Skeletal muscle cell (primary cell): ENCODE data around the gene ANKS3.

Source experiments
- DNase-seq: peaks from one replicate; pipeline ENCODE4 v3.0.0-alpha.2; 2010; ENCODE audit warnings: low read depth
- H3K4me3 ChIP-seq: 2 replicates; pipeline ENCODE4 v1.5.1; 2011; ENCODE audit warnings: low read depth, mild to moderate bottlenecking, control low read depth, low read length, moderate library complexity

ANKS3 gene

DNA sequence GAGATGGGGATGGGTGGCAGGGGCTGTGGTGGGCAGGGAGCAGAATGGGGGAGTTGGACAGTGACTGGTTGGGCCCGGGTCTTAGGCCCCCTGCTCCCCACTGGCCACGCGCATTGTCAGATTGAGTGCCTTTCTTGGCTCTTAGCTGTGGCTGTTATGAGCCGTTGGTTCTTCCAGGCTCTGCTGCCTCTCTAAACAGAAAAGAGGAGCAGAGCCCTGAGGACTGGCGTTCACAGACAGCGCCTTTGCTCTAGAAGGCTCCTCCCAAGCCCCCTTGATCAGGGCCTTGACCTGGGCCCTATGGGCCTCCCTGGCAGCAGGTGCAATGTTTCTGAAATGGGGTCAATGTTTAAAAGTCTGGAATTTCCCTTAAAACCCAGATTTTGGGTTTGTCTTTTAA, 55.5 kb downstream of the ANKS3 start:
- no peak overlapping the region for H3K4me3 ChIP-seq
- DNase-seq: no peak

DNA sequence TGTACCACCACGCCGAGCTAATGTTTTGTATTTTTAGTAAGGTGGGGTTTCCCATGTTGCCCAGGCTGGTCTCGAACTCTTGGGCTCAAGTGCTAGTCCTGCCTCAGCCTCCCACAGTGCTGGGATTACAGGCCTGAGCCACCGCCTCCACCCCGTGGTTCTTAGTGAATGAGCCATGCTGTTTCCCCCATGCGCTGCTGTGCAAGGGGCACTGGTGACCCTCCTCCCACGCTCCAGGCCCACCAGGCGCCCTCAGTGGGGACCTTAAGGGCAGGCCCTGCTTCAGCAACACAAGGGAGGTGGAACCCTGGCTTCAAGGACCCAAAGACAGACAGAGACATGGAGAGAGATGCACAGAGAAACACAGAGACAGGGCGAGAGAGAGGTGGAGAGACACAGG, 56.1 kb downstream of the ANKS3 start:
- no peak for DNase-seq
- no peak overlapping the region for H3K4me3 ChIP-seq

DNA sequence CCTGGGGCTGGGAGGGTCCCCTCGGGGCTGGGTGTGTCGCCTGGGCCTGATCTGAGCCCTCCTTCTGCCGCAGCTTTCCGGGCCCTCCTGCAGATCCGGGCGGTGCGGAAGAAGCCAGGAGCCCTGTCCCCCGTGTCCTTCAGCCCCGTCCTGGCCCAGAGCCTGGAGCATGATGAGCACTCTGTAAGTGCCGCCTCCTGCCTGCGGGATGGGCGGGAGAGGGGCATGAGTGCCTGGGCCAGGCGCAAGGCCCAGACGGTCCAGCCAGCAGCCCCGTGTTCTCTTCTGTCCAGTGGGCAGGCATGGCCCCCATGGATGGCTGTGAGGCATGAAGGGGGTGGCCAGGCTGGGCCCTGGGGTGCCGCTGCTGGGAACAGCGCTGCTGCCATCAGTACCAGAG, 56.7 kb downstream of the ANKS3 start:
- H3K4me3 ChIP-seq: no peak overlapping the region

DNA sequence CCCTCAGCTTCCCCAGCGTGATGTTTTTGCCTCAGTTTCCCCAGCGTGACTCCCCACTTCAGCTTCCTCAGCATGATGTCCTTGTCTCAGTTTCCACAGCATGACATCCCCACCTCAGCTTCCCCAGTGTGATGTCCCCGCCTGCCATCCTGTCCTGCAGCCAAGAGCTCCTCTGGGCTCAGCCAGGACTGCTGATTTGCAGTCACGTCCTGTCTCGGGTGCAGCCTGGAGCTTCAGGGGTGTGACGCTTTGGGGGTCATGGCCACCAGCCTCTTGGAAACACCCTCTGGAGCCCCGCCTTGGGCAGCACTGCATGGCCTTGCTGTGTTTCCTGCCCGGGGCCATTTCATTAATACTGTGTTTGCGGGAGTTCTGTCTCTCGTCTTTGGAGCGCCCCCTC, 57.2 kb downstream of the ANKS3 start:
- no peak for DNase-seq
- no peak overlapping the region for H3K4me3 ChIP-seq

More for the DNA sequence above, 56.7 kb downstream of the ANKS3 start:
- DNase-seq: no peak

DNA sequence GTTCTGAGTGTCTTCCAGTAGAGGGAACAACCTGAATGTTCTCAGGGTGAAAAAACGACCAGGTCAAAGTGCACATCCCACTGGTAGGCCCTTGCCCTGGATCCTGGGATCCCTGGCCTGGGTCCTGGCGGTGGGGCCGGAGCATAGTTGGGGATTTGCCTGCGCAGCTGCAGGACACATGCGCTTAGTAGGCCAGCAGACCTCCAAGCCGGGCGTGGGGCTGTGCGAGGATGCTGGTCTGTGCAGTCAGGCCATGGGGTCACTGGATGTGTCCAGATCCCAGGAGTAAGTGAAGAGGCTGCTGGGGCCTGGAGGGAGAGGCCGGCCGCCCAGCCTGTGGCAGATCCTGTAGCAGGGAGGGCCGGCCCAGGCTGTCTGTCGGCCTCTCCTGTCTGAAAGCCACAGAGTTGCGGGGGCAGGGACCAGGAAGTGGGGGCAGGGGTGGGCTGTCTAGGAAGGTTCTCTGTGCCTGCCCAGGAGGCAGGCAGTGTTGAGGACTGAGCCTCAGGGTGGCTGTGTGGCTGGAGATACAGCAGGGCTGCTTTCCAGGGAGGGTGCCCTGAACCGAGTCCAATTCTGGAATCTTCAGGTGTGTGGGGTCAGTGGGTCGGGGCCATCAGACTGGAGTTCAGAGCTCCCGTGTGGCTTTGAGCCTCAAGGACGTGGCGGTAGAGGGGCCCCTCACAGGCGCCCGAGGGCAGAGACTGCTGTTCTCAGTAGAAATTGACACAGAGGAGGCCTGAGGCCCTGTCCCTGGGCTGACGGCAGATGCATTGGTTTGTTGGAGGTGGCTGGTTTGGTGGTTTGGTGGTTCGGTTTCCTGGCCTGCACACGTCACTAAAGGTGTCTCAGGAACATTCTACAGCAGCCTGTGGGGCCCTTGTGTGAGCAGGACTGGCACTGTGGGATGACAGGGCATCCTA, 57.9 kb downstream of the ANKS3 start:
- no peak for DNase-seq
- no peak overlapping the region for H3K4me3 ChIP-seq

DNA sequence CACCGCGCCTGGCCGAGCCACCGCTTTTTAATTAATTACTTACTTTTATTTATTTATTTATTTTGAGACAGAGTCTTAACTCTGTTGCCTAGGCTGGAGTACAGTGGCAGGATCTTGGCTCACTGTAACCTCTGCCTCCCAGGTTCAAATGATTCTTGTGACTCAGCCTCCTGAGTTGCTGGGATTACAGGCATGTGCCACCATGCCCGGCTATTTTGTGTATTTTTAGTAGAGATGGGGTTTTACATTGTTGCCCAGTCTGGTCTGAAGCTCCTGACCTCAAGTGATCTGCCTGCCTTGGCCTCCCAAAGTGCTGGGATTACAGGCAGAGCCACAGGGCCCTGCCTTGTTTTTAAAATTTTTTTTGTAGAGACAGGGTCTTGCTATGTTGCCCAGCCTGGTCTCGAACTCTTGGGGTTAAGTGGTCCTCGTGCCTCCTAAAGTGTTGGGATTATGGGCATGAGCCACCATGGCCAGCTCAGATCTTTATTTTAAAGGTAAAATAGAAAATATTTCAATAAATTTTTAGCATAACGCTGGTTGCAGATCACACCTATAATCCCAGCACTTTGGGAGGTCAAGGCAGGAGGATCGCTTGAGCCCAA, 59.0 kb downstream of the ANKS3 start:
- DNase-seq: no peak
- no peak overlapping the region for H3K4me3 ChIP-seq

DNA sequence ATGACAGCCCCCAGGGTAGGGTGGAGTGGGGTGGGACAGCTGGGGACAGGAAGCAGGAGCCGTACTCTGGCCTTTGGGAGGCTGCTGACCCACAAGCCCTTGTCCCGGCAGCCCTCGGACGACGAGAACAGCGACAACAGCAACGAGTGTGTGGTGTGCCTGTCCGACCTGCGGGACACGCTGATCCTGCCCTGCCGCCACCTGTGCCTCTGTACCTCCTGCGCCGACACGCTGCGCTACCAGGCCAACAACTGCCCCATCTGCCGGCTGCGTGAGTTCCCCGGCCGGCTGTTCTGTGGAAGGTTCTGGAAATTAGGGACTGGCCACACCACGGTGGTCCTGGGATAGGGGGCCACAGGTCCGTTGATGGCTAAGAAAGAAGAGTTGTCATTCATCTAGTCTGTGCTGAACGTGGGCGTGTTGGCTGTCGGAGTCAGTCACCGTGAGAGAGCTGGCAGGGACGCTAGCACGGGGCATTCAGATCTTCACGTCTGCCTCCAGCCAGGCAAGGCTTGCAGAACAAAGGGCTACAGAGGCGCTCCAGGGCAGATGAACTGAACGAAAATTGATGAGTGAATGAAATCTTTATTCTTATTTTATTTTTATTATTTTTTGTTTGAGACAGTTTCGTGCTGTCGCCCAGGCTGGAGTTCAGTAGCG, 60.6 kb downstream of the ANKS3 start:
- no peak overlapping the region for H3K4me3 ChIP-seq
- no peak for DNase-seq

DNA sequence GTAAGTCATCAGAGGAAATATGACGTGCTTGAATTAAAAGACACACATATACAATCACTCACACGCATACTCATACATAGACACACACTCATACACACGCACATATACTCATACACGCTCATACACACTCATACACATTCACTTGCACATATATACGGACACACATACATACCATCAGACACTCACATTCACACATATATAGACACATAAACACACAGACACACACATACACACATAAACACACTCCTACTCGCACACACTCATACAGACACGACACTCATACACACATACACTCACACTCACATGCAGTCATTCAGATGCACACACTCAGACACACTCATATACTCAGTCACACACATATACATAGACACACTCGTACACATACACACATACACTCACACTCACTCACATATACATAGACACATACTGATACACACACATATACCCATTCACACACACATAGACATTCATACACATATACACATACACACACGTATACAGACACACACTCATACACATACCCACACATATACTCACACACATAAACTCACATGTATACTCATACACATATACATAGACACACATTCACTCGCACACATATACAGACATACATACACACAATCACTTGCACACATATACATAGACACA, 65.6 kb downstream of the ANKS3 start:
- no peak for DNase-seq
- no peak overlapping the region for H3K4me3 ChIP-seq

DNA sequence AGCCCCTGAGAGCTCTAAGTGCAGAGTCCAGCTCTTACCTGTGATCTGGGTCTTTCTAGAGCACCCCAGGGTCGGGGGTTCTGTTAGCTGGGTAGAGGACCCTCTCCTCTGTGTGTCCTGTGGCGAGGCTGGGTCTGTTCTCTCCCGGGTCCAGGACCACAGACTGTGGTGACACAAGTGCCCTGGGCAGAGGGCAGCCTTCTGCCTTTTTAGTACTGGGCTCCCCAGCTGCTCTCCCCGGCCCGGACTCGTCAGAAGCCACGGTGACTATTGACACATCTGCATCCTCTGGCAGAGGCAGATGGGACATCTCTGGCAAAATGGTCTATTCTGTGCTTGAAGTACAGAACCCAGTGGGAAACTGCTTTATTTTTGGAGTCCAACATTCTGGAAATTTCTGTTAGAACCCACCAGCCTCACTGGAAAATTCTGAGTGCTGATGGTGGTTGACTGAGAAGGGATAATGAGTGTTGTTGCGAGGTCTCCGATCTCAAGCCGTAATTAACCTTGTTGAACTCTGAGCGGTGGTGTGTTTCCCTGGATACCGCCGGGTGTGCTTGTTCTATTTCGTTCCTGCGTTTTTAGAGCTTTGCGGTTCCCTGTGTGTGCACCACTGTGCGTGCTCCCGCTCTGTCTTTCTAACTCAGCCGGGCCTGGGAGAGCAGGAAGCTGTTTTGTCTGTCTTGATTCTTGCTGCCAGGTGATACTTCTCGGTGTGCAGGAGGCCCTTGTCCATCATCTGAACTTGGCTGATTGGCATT, 66.7 kb downstream of the ANKS3 start:
- DNase-seq: no peak
- H3K4me3 ChIP-seq: no peak overlapping the region

DNA sequence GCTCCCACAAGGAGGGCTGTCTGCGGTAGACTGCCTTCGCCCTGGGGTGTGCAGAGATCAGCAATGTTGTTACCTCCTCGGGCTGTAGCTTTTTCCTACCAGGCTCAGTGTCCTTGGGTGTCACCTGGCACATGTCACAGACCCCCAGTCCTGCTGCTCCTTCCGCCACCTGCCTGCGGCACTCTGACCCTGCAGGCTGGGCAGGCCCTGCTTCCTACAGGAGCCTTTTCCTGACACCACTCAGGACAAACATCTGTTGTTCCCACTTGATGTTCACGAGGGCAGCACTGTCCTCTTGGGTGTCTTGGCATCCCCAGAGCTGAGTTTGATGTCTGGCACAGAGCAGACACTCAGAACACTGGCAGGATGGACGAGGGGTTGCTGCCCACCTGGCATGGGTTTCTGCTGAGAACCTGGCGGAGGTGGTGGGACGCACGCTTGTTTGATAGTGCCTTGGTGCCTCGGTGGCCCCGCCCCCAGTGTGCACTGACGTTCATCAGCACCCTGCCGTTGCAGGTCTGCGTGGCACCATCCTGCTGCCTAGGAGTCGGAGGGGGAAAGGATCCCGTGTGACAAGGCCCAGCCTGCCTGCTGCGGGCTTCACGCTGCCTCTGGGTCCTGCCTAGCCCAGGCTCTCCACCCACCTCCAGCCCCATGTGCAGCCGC, 67.4 kb downstream of the ANKS3 start:
- DNase-seq: no peak
- no peak overlapping the region for H3K4me3 ChIP-seq

DNA sequence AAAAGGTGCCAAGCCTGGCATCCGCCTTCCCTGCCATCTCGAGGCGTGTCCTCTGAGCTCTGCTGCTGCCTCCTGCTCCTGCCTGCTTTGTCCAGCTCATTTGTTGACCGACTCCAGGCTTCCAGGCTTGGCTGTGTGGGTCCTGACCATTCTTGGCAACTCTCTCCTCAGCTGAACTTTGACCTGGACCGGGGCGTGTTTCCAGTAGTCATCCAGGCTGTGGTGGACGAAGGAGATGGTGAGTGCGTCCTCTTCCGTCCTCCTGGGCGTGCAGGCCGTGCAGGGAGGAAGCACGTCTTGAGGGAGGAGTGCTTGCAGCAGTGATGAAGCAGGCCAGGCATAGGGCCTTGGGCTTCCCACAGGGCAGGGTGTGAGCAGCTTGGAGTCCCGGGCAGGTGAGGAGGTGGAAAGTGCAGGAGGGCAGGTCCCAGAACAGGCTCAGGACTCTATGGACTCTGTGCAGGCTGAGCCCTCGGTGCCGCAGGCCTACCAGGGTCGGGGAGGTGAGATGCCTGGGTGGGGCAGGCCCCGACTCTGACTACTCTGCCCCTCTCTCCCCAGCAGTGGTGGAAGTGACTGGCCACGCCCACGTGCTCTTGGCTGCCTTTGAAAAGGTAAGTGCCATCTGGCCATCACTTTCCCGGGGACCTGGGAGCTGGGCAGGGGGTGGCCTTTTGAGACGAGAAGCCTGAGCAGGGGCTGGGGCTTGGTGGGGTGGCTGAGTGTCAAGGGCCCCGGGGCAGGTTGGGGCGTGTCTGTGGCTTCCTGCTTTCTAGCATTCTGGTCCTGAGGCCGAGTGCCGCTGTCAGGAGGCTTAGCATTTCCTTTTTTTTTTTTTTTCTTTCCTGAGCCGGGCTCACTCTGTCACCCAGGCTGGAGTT, 69.3 kb downstream of the ANKS3 start:
- no peak overlapping the region for H3K4me3 ChIP-seq
- no peak for DNase-seq

DNA sequence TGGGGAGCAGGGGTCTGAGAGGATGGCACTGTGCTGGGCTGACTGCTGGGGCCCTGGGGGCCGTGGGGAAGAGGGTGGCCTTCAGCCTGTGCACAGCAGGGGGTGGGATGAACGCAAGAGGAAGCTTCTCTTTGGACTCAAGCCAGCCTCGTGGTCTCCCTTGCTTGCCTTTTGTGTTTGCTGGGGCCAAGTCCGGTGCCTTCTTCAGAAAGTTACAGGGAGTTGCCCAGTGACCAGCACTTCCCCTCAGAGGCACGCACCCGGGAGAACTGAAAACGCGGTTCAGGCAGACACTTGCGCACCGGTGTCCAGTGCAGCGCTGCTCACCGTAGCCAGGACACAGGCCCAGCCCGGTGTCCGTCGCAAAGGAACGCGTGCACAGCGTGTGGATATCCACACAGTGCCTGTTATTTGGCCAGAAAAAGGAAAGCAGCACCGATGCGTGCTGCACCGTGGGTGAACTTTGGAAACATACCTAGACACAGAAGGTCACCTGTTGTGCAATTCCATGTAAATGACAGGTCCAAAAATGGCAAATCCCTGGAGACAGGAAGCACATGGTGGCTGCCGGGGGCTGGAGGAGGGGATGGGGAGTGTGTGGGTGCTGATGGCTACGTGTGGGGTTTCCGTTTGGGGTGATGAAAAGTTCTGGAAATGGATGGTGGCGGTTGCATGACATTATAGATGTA, 70.2 kb downstream of the ANKS3 start:
- H3K4me3 ChIP-seq: no peak overlapping the region
- DNase-seq: no peak

DNA sequence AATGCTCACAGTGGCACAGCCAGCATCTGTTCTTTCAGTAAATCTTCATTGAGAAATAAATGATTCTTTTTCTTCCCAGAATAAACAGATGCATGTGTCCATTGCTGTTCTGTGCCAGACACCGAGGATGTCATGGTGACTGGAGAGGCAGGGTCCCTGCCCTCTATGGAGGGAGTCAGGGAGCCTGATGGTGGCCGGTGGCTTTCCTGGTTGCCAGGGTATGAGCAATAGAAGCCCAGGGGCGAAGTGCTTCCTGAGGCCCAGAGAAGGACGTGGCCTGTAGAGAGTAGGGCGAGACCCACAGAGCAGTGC, 70.7 kb downstream of the ANKS3 start:
- DNase-seq: no peak
- H3K4me3 ChIP-seq: no peak overlapping the region

DNA sequence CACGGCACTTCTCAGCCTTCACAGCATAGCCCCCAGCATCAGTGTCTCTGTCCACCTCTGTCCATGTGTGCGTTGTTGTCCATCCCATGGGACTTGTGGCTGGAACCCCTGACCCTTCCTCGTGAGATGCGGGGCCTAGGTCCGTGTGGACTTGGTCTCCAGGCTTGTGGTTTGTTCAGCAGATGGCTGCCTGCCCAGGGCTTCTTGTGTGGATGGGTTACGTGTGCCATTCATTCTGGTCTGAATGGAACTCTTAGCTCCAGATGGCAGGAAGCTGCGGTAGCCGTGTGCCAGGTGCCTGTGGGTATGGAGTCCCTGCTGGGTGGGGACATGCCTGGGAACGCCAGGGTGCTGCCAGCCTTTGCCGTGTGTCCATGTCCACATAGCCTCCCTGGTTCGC, 72.4 kb downstream of the ANKS3 start:
- no peak for DNase-seq
- H3K4me3 ChIP-seq: no peak overlapping the region

DNA sequence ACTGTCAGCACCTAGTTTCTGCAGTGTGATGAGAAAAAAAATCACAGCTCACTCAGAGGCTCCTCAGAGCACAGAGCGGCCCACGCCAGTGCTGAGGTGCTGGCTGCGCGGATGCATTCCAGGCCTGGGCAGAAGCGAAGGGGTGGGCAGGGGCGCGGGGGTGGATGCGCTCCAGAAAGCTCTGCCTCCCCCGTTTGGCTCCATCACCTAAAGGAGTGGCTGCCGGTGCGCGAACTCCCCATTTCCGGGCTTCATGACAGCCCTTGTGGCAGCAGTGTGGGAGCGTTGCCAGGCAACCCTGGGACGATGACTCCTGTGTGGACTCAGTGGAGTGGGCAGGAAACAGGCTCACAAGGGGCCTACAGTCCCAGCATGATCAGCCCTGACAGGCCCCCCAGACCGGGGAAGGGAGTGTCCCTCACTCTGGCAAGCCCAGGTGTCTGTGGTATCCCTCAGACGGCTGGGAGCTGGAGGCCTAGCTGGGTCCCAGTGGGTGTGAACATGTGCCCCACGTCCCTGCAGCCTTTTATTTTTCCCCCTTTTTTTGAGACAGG, 73.5 kb downstream of the ANKS3 start:
- H3K4me3 ChIP-seq: no peak overlapping the region
- peak; percentile 30 for DNase-seq

DNA sequence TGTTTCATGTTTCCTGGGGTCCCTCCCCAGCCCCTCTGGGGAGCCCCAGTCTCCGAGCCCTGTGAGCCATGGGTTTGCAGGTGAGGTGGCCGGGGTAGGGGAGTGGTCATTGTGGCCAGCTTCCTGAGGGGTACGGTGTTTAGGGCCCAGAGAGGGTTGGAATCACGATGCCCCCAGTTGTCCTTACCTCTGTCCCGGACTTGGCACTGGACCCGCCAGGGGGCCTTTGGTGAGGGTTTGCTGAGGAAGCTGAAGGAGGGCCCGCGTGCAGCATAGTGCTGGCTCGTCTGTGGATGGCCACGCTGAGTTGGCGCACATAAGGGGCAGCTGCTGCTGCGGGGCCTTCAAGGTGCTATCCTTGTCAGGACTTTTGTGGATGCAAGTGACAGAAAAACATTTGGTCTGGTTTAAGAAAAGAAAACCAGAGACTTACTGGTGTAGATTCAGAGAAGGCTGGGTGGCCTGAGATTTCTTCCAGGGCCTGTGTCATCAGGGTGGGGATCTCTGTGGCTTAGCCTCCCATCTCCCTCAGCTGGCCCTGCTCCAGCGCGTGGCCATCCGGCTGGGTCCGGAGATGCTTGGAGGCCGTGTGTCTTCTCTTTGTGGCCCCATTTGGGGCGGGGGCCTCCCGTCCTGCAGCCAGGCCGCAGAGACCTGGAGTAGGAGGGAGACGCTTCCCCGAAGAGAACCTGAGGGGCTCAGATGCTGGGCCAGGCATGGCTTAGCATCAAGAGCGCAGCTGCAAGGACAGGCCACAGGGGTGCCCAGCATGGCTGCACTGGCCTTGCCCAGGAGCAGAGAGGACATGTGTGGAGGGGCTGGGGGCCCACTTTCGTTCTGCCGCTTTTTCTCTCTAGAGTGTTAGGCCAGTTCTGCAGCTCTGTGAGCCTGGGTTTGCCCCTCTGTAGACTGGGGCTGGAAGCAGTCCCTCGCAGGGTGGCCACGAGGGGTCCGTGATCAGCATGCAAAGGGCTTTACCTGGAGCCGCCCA, 74.4 kb downstream of the ANKS3 start:
- no peak overlapping the region for H3K4me3 ChIP-seq
- no peak for DNase-seq
